HG03442 (cell line): ENCODE measurements around the gene ANKFY1.

Experiments used
- ATAC-seq: cut with Tn5 transposase; IDR thresholded peaks from one replicate; pipeline ENCODE4 v1.9.1; 2021; ENCODE audit warnings: mild to moderate bottlenecking, moderate library complexity; ENCODE audit not compliant: unreplicated experiment

ANKFY1 gene

GRCh38 chr17:4127555-4127954 is 136.2 kb downstream of the ANKFY1 start:
- ATAC-seq, result no peak

GRCh38 chr17:4125552-4125951 is 138.2 kb downstream of the ANKFY1 start:
- no peak for ATAC-seq

- no peak for ATAC-seq
These were observed 138.8 kb downstream of the ANKFY1 start for GRCh38 chr17:4124999-4125398.

- no peak for ATAC-seq
These were observed 143.4 kb downstream of the ANKFY1 start for GRCh38 chr17:4120332-4120731.

- no peak for ATAC-seq
These were observed 144.5 kb downstream of the ANKFY1 start for GRCh38 chr17:4119299-4119698.

- no peak for ATAC-seq
These were observed 145.6 kb downstream of the ANKFY1 start for GRCh38 chr17:4118015-4118743.

- ATAC-seq, result no peak
These were observed 147.3 kb downstream of the ANKFY1 start for GRCh38 chr17:4116516-4116915.
